PC-9 (cell line): ENCODE results near the gene STPG3. TPM values are rescaled to one million over a fixed set of nuclear protein-coding genes. Genes with fewer than 3 reads are reported as not detected.

Experiments
- BruUV-seq: library from RNA; stranded (reverse); fragments of 400-500 nt; replicated peaks from 2 replicates; lab custom pipeline; 2021; lab: Mats Ljungman, UMichigan
- CTCF ChIA-PET: fragments of 300-600 bp; sonication (Branson Sonifier 250); formaldehyde crosslinking; loops from one replicate; lab custom pipeline; 2022; ENCODE audit warnings: antibody characterized with exemption; lab: Charles Lee
- POLR2A ChIA-PET: fragments of 300-600 bp; sonication (Branson Sonifier 250); formaldehyde crosslinking; loops from one replicate; lab custom pipeline; 2022; ENCODE audit warnings: antibody characterized with exemption; ENCODE audit not compliant: unreplicated experiment; lab: Charles Lee
- DNase-seq, 2 experiments: peaks; one replicate each; pipeline versions ENCODE4 v3.0.0 to v3.0.0-alpha.2; 2015 to 2022; ENCODE audit warnings: mixed read lengths in 1 of 2
- H2AFZ ChIP-seq: fragments of 200-600 bp; sonication (generic); 2 replicates; pipeline ENCODE4 v1.8.1; 2017; ENCODE audit warnings: antibody characterized with exemption
- H3F3A ChIP-seq: fragments of 200-600 bp; sonication (generic); 2 replicates; pipeline ENCODE4 v1.8.1; 2017; ENCODE audit warnings: antibody characterized with exemption, mild to moderate bottlenecking, low read depth; ENCODE audit not compliant: insufficient read depth
- H3K27ac ChIP-seq: fragments of 200-600 bp; sonication (generic); 2 replicates; pipeline ENCODE4 v1.6.1; 2016; ENCODE audit warnings: mixed run types
- H3K27me3 ChIP-seq: fragments of 200-600 bp; sonication (generic); 2 replicates; pipeline ENCODE4 v1.6.1; 2016; ENCODE audit warnings: low read depth, mixed run types; ENCODE audit not compliant: insufficient read depth
- H3K36me3 ChIP-seq: fragments of 200-600 bp; sonication (generic); 2 replicates; pipeline ENCODE4 v1.6.1; 2016; ENCODE audit warnings: low read depth, mixed run types
- H3K4me1 ChIP-seq: fragments of 200-600 bp; sonication (generic); replicated peaks from 2 replicates; pipeline ENCODE4 v1.6.1; 2016; ENCODE audit warnings: mixed run types; ENCODE audit not compliant: insufficient read depth
- H3K4me2 ChIP-seq: fragments of 200-600 bp; sonication (generic); 2 replicates; pipeline ENCODE4 v1.6.1; 2017; ENCODE audit warnings: mixed run types
- H3K4me3 ChIP-seq: fragments of 200-600 bp; sonication (generic); 2 replicates; pipeline ENCODE4 v1.6.1; 2016; ENCODE audit warnings: mixed run types
- H3K79me2 ChIP-seq: fragments of 200-600 bp; sonication (generic); 2 replicates; pipeline ENCODE4 v1.6.1; 2017; ENCODE audit warnings: low read depth, mixed run types
- H3K9me2 ChIP-seq: fragments of 200-600 bp; sonication (generic); 2 replicates; pipeline ENCODE4 v1.8.1; 2017; ENCODE audit warnings: mild to moderate bottlenecking; ENCODE audit not compliant: insufficient read depth
- H3K9me3 ChIP-seq: fragments of 200-600 bp; sonication (generic); 2 replicates; pipeline ENCODE4 v1.8.1; 2016; ENCODE audit warnings: low read depth; ENCODE audit not compliant: insufficient read depth
- H4K20me1 ChIP-seq: fragments of 200-600 bp; sonication (generic); 2 replicates; pipeline ENCODE4 v1.8.1; 2017; ENCODE audit not compliant: insufficient read depth
- CTCF ChIP-seq: fragments of 200-600 bp; sonication (generic); conservative IDR thresholded peaks from 2 replicates; pipeline ENCODE4 v1.6.1; 2017; ENCODE audit warnings: mixed run types, antibody characterized with exemption, mild to moderate bottlenecking, moderate library complexity
- EZH2 ChIP-seq: fragments of 200-600 bp; sonication (generic); IDR thresholded peaks from 2 replicates; pipeline ENCODE4 v1.8.0; 2017; ENCODE audit warnings: antibody characterized with exemption, low read depth
- intact Hi-C: fragments of 100-400 bp; cut with micrococcal nuclease; formaldehyde crosslinking; loops from one replicate; pipeline ENCODE4 v1.10.0; 2022; ENCODE audit not compliant: unreplicated experiment
- total RNA-seq: library from RNA; stranded (reverse); gene quantifications from 2 replicates; pipeline ENCODE4 v1.2.3, GENCODE V29; 2021

The STPG3 gene
- total RNA-seq, 1 experiment from 2014 or later = 0.46 TPM

DNA sequence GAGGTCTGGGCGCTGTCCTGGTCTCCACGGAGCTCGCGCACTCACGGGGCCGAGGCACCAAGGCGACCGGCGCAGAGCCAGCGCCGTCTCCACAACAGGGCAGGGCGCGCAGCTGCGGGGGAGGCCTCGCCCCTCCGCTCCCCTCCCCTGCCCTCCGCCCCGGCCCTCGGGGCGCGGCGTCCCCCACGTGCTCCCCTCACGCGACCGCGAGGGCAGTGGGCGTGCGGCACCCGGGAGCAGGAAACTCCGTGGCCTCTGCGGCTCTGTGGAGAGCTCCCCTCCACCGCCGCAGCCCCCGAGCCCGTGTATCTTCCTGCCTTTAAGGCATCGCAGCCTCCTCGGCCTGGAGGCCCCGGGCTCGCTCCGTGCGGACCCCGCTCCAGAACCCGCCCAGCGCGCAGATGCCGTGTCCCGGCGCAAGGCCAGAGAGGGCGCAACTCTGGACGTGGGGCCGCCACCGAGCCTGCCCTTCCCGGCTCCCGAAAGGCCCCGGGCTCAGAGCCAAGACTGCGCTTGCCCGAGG lies 10.7 kb upstream of the STPG3 start:
- H3K4me3 ChIP-seq = peak overlapping the region; percentile 70
- H3K79me2 ChIP-seq = peaks cover 56% of the 10 kb centered on the region
- POLR2A ChIA-PET = interaction anchor here (0.5 to 1.8 kb wide), 18 partner anchors 12 to 448 kb away, joined by 3 to 19 read pairs (median 6); partner anchors contain the start of genes NELFB, RNF224, SAPCD2 and TOR4A
- peaks cover 29% of the 10 kb centered on the region for H4K20me1 ChIP-seq
- peak overlapping the region; percentile 89 for H2AFZ ChIP-seq
- H3K4me1 ChIP-seq = peaks cover 39% of the 10 kb centered on the region
- intact Hi-C loops = loop anchor here (2.0 to 5.0 kb wide), 3 partner anchors 36 to 448 kb away; partner anchors contain the start of genes TMEM141 and TOR4A
- no peaks in the 10 kb centered on the region for H3K9me2 ChIP-seq
- CTCF ChIA-PET = interaction anchor here (0.5 kb wide), 1 partner anchor 113 kb away, joined by 8 read pairs; no protein-coding TSS in a partner anchor
- BruUV-seq = no TSS peak
- peaks cover 21% of the 10 kb centered on the region; the same call in 1 of the 2 replicates for H3K36me3 ChIP-seq
- peak overlapping the region; percentile 82 for H3K27ac ChIP-seq
- TF ChIP-seq EZH2 = no peak
- TF ChIP-seq CTCF = peak; percentile 32; the same call in 1 of the 2 replicates
- H3K9me3 ChIP-seq = no peaks in the 10 kb centered on the region
- no peaks in the 10 kb centered on the region for H3K27me3 ChIP-seq
- DNase-seq = peak in 1 of 2 experiments; percentile 82
- peak overlapping the region; percentile 93 for H3K4me2 ChIP-seq
- H3F3A ChIP-seq = peaks cover 40% of the 10 kb centered on the region

- peak within 1 kb of the TSS; percentile 82 for H3K27ac ChIP-seq
- no peaks in the 10 kb centered on the region for H3K9me3 ChIP-seq
- H3K4me2 ChIP-seq = peak within 1 kb of the TSS; percentile 99
- peak within 1 kb of the TSS; percentile 97 for H3K4me3 ChIP-seq
- peaks cover 21% of the 10 kb centered on the region; the same call in 1 of the 2 replicates for H3K36me3 ChIP-seq
- no peaks in the 10 kb centered on the region for H3K9me2 ChIP-seq
- peaks cover 29% of the 10 kb centered on the region for H4K20me1 ChIP-seq
- peaks cover 39% of the 10 kb centered on the region for H3K4me1 ChIP-seq
- no peaks in the 10 kb centered on the region for H3K27me3 ChIP-seq
- CTCF ChIA-PET = interaction anchor here (0.5 to 0.7 kb wide), 2 partner anchors 43 to 113 kb away, joined by 3 to 8 read pairs; no protein-coding TSS in a partner anchor
- BruUV-seq = no TSS peak
- DNase-seq = peak; percentile 98 to 100
- peaks cover 56% of the 10 kb centered on the region for H3K79me2 ChIP-seq
- POLR2A ChIA-PET = interaction anchor here (0.5 to 1.8 kb wide), 18 partner anchors 13 to 449 kb away, joined by 3 to 19 read pairs (median 6); partner anchors contain the start of genes NELFB, RNF224, SAPCD2 and TOR4A
- H3F3A ChIP-seq = peaks cover 40% of the 10 kb centered on the region
- no peak for TF ChIP-seq EZH2
- no peak for TF ChIP-seq CTCF
- intact Hi-C loops = loop anchor here (2.0 to 5.0 kb wide), 3 partner anchors 36 to 449 kb away; partner anchors contain the start of genes TMEM141 and TOR4A
- peak within 1 kb of the TSS; percentile 89 for H2AFZ ChIP-seq
Measured at GRCh38 chr9:137240841-137241489, 10.1 kb upstream of the STPG3 start, which contains the start of gene TUBB4B. Gene TUBB4B, plus strand, starts transcription at chr9:137241287. Its CDS starts 74 bp downstream, at chr9:137241361.
